ENCODE results near the gene CEND1.

- peak; percentile 53 for TF ChIP-seq POLR2A (IDR thresholded peaks at IDR 0.05; ENCODE audit: low read depth, low read length)
- TF ChIP-seq POLR2AphosphoS5 (IDR thresholded peaks at IDR 0.05; ENCODE audit: low read depth, low read length), result peak; percentile 50; the same call in 1 of the 2 replicates
- no peak; the same call in 1 of the 2 replicates for TF ChIP-seq TAF1 (IDR thresholded peaks at IDR 0.05; ENCODE audit: borderline replicate concordance, low read depth, low read length)
These were observed 6.0 kb upstream of the CEND1 start for GRCh38 chr11:795634-796564.
